ENCODE data around the gene NECTIN4. TPM values are rescaled to one million over a fixed set of nuclear protein-coding genes. Genes with fewer than 3 reads are reported as not detected.

NECTIN4 gene
- total and polyA plus RNA-seq, 3 donors from 2014 or later: 0.63 to 1.3 (median 1.2) TPM

GRCh38 chr1:161083748-161084596, 5.4 kb downstream of the NECTIN4 start:
- H3K27ac ChIP-seq: no peak overlapping the region
- no peaks in the 10 kb centered on the region for H3K27me3 ChIP-seq
- 78 to 85% methylated on average over 7 to 10 of the region's 10 CpGs for WGBS, 2 donors
- H3K36me3 ChIP-seq (ENCODE audit: low read depth, missing control alignments): no peaks in the 10 kb centered on the region
- no peak for DNase-seq
- intact Hi-C loops (cut with DNase I; ENCODE audit: low total_unique reads): no loop called here
- no peak overlapping the region for H3K4me3 ChIP-seq
- no peak for TF ChIP-seq CTCF (IDR thresholded peaks at IDR 0.05)
- no peak for TF ChIP-seq POLR2A (IDR thresholded peaks at IDR 0.05)
- no peaks in the 10 kb centered on the region for H3K9me3 ChIP-seq
- no peaks in the 10 kb centered on the region for H3K4me1 ChIP-seq

GRCh38 chr1:161082996-161083747, 6.2 kb downstream of the NECTIN4 start:
- Histone ChIP-seq H3K27me3 (no peaks in the 10 kb centered on the region), H3K36me3 (ENCODE audit: low read depth, missing control alignments) (no peaks in the 10 kb centered on the region), H3K4me3 (no peak overlapping the region), H3K9me3 (no peaks in the 10 kb centered on the region), H3K27ac (no peak overlapping the region), H3K4me1 (no peaks in the 10 kb centered on the region)
- intact Hi-C loops (cut with DNase I; ENCODE audit: low total_unique reads): no loop called here
- peak; percentile 23 for DNase-seq
- no peak for TF ChIP-seq CTCF (IDR thresholded peaks at IDR 0.05)
- no peak for TF ChIP-seq POLR2A (IDR thresholded peaks at IDR 0.05)
- WGBS, 2 donors: 70 to 89% methylated on average over 4 to 8 of the region's 8 CpGs

DNA sequence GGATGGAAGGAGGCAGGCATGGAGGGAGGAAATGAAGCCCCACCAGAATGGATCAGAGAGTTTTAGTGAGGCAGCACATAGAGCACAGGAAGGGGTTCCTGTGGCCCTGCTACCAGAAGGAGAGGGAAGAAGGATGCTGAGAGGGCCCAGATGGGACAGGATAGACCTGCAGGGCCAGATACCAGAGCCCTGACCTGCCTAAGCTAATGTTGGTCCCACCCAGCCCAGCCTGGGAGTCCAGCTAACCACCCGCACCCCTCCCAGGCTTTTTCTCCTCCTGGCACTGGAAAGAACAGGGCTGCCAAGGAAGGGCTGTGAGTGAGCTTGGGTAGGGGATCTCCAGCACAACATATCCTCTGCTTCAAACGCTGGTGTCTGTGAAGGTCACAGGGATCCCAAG, 6.9 kb downstream of the NECTIN4 start:
- 54 to 63% methylated on average over 2 of the region's 2 CpGs for WGBS, 2 donors
- H3K27me3 ChIP-seq: no peaks in the 10 kb centered on the region
- no peak overlapping the region for H3K4me3 ChIP-seq
- no peaks in the 10 kb centered on the region for H3K4me1 ChIP-seq
- H3K9me3 ChIP-seq: no peaks in the 10 kb centered on the region
- DNase-seq: no peak
- no peaks in the 10 kb centered on the region for H3K36me3 ChIP-seq (ENCODE audit: low read depth, missing control alignments)
- intact Hi-C loops (cut with DNase I; ENCODE audit: low total_unique reads): no loop called here
- no peak overlapping the region for H3K27ac ChIP-seq
- TF ChIP-seq POLR2A (IDR thresholded peaks at IDR 0.05) (no peak), CTCF (IDR thresholded peaks at IDR 0.05) (no peak)

- H3K9me3 ChIP-seq: no peaks in the 10 kb centered on the region
- no peaks in the 10 kb centered on the region for H3K27me3 ChIP-seq
- no peak for DNase-seq
- intact Hi-C loops (cut with DNase I; ENCODE audit: low total_unique reads): no loop called here
- no peaks in the 10 kb centered on the region for H3K36me3 ChIP-seq (ENCODE audit: low read depth, missing control alignments)
- TF ChIP-seq CTCF (IDR thresholded peaks at IDR 0.05): no peak
- H3K4me1 ChIP-seq: no peaks in the 10 kb centered on the region
- no peak overlapping the region for H3K27ac ChIP-seq
- WGBS, 2 donors: 72 to 75% methylated on average over 5 of the region's 5 CpGs
- H3K4me3 ChIP-seq: no peak overlapping the region
Measured at GRCh38 chr1:161081519-161081918, 7.8 kb downstream of the NECTIN4 start.
